Left kidney (tissue), 2 donors: ENCODE measurements around the gene DDX53. TPM values are rescaled to one million over a fixed set of nuclear protein-coding genes. Genes with fewer than 3 reads are reported as not detected.

ENCODE experiments used
- DNase-seq: peaks from one replicate; pipeline ENCODE4 v3.0.0-alpha.2; 2013
- polyA plus RNA-seq: library from polyadenylated mRNA; unstranded; fragments of 120-200 nt; gene quantifications from one replicate; pipeline ENCODE4 v1.2.1, GENCODE V29; 2013; ENCODE audit not compliant: insufficient read length

DDX53 gene
- polyA plus RNA-seq, 1 donor: not detected

- DNase-seq: no peak
Observed at GRCh38 chrX:23048806-23049573, 49.2 kb downstream of the DDX53 start.

GRCh38 chrX:23052324-23052723 is 52.6 kb downstream of the DDX53 start:
- no peak for DNase-seq
